Measurements from ENCODE around the gene ROBO3.
A peak's percentile ranks its signal among the peaks of the same experiment; 100 is the strongest.

Gene ROBO3

DNA sequence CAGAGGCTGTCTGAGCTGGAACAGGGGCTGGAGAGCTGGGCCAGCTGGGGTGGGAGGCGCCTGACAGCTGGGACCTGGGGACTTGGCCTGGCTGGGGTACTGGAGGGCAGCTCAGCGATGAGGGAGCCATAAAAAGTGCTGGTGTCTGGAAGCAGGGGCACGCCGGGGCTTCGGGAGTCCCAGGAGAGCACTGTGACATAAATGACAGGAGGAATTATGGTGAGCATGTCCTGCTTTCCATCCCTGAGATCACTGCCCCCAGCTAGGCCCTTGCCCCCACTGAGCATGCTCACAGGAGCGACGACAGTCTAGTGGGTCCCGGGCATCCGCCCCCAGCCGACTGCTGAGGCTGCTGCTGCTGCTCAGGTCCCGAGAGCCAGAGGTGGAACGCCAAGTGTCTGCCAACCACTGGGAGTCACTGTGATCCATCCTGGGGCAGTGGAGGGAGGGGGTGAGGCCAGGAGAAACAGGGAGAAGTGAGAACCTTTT lies 26.2 kb downstream of the ROBO3 start:
- TF ChIP-seq, protein P1, sequence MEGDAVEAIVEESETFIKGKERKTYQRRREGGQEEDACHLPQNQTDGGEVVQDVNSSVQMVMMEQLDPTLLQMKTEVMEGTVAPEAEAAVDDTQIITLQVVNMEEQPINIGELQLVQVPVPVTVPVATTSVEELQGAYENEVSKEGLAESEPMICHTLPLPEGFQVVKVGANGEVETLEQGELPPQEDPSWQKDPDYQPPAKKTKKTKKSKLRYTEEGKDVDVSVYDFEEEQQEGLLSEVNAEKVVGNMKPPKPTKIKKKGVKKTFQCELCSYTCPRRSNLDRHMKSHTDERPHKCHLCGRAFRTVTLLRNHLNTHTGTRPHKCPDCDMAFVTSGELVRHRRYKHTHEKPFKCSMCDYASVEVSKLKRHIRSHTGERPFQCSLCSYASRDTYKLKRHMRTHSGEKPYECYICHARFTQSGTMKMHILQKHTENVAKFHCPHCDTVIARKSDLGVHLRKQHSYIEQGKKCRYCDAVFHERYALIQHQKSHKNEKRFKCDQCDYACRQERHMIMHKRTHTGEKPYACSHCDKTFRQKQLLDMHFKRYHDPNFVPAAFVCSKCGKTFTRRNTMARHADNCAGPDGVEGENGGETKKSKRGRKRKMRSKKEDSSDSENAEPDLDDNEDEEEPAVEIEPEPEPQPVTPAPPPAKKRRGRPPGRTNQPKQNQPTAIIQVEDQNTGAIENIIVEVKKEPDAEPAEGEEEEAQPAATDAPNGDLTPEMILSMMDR (IDR thresholded peaks at IDR 0.05): no peak
- Histone ChIP-seq H3K4me3 (no peak overlapping the region), H3K27ac (peak overlapping the region in 1 of 2 donors; percentile 64)
- DNase-seq (ENCODE audit: low spot score): peak; percentile 72

DNA sequence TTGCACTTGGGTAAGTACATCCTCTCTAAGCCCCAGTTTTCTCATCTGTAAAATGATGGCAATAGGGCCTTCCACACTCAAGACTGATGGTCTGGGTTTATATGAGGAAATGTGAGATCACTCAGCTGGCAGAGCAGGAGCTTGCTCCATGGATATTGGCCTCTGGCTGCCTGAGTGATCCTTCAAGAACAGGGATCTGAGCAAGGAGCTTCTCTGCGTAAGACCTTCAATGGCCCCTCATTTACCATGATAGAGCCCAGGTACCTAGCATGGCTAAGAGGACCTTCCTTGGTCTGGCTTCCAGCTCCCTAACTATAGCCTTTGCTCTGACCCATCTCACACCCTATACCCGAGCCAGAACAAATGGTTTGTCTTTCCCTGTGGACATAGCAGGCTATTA lies 26.9 kb downstream of the ROBO3 start:
- peak overlapping the region in 1 of 2 donors; percentile 64 for H3K27ac ChIP-seq

DNA sequence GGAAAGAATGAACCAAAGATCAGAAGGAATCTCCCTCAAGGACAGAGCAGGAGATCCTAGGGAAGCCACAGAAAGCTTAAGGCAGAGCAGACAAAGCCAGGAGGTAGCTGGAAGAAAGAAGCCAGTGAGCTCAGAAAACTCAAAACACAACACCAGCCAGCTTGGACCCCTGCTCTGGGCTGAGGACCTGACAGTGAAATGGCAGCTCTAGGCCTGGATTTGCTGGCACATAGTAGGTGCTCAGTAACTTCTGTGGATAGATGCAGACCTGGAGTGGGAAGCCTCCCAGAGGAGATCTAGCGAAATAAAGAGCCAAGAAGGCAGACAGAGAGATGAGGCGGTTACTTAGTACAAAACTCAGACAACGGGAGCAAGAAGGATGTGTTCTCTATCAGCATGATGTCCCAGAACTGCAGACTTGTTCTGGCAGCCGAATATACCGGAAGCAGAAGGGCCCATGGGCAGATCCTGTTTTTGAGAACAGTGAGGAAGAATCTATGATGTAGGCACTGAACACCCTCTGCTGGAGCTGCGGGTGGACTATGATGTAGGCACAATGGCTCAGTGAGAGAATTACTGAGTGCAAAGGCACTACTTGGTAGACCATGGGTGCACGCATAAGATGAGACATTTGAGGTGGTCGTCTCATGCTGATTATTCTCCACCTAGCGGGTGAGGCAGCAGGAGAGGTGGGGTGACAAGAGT lies 27.7 kb downstream of the ROBO3 start:
- H3K4me3 ChIP-seq: no peak overlapping the region
- peak; percentile 70 for DNase-seq (ENCODE audit: low spot score)
- peak overlapping the region in 1 of 2 donors; percentile 64 for H3K27ac ChIP-seq
- TF ChIP-seq, protein P1 (IDR thresholded peaks at IDR 0.05): no peak

More for the DNA sequence above, 26.9 kb downstream of the ROBO3 start:
- no peak overlapping the region for H3K4me3 ChIP-seq
- no peak for DNase-seq (ENCODE audit: low spot score)
- TF ChIP-seq, protein P1 (IDR thresholded peaks at IDR 0.05): no peak

DNA sequence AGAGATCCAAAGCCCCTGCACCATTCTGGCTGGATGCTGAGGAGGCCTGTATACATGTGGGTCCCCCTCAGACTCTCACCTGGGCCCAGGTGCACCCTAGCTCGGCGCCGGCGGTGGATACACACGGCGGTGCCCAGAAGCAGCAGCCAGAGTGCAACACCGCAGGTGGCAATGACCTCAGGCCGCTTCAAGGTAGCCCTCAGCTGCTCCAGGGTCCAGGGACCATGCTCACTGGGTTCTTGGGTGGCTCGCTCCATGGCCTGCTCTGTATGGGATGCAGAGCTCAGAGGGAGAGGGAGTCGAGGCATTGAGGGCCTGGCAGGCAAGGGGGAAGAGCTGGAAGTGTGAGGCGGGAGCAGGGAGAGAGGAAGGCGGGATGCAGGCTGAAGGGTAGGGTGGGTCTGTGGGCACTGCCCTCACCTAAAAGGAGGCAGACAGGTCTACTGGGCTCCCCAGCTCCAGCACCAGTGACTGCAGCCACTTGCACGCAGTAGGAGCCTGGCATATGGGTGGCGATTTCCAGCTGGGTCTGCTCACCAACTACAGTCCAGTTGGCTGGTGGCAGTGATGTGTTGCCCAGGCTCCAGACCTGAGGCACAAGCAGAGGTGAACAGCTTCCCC lies 28.7 kb downstream of the ROBO3 start:
- Histone ChIP-seq H3K27ac (peak overlapping the region in 1 of 2 donors; percentile 64), H3K4me3 (no peak overlapping the region)
- TF ChIP-seq, protein P1 (IDR thresholded peaks at IDR 0.05): no peak
- DNase-seq (ENCODE audit: low spot score): peak; percentile 66

DNA sequence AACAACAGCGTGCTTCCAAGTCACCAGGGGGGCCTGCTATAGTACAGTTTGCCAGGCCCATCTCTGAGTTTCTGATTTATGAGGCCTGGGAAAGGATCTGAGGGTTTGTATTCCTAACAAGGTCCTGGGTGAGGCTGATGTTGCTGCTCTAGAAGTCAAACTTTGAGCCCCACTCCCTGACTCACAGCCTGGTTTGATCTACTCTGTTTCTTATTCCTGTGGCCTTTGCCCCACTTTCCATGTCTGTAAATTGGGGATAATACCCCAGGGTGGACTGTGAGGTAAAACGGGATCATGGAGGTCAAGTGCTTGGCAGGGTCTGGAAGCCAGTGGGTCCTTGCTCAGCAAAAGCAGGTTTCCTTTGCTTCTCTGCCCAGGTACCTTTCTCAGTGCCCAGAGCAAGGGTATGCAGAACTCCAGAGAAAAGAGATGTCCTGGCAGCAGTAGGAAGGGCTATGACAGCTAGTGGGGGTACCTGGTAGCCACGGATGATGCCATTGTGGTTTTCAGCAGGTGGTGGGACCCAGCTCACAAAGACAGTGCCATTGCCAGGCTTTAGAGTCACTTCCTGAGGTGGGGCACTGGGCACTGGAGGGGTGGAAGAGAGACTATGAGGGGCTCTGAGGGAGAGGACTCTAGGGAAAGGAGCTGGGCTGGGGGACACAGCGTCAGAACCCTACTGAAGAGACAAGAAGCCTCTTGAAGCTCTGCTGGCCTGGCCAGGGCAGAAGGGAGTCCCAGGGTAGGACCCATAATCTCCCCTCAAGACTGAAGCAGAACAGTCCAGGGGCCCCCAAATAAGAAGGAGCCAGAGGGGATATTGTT lies 29.6 kb downstream of the ROBO3 start:
- Histone ChIP-seq H3K27ac (peak overlapping the region in 1 of 2 donors; percentile 84), H3K4me3 (no peak overlapping the region)
- no peak for DNase-seq (ENCODE audit: low spot score)
- TF ChIP-seq, protein P1 (IDR thresholded peaks at IDR 0.05): no peak

DNA sequence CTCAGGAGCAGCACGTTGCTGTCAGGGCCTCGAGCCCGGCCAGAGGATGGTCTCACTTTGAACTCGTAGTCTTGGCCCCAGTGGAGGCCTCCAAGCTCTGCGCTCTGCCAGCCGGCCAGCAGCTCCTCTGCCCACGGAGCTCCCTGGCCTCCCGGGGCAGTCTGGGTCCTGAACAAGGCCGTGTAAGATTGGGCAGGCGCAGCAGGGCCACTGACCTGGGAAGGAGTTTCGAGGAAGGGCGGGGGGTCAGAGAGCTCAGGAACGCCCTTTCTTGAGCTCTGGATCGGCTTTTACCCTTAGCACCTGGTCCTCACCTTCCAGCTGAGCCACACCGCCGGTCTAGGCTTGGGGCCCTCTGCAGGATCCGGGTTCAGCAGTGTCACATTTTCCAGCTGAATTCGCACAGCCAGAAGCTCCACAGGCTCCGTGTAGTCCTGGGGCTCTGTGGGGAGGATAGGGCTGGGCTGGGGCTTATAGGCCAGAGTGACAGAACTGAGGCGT lies 30.3 kb downstream of the ROBO3 start:
- TF ChIP-seq, protein P1 (IDR thresholded peaks at IDR 0.05): no peak

More for the DNA sequence above, 30.3 kb downstream of the ROBO3 start:
- Histone ChIP-seq H3K4me3 (peak overlapping the region; percentile 55), H3K27ac (peak overlapping the region in 1 of 2 donors; percentile 84)
- peak; percentile 72 for DNase-seq (ENCODE audit: low spot score)
